Coronary artery (tissue), 2 donors: ENCODE data around the gene S100A13.

Source experiments
- DNase-seq: peaks from one replicate; pipeline ENCODE4 v3.0.0-alpha.2; 2017; ENCODE audit warnings: low spot score
- H3K27ac ChIP-seq, 2 donors: fragments of 200-600 bp; sonication (generic); one replicate each; pipeline ENCODE4 v1.5.1; 2016 to 2019
- H3K4me3 ChIP-seq: fragments of 200-600 bp; sonication (generic); 2 replicates; pipeline ENCODE4 v1.5.1; 2016; ENCODE audit warnings: mild to moderate bottlenecking, moderate library complexity
- TF ChIP-seq, protein P1 (sequence below): fragments of 200-600 bp; sonication (generic); IDR thresholded peaks from one replicate; pipeline ENCODE4 v1.5.1; 2019; ENCODE audit warnings: antibody characterized with exemption

The S100A13 gene

DNA sequence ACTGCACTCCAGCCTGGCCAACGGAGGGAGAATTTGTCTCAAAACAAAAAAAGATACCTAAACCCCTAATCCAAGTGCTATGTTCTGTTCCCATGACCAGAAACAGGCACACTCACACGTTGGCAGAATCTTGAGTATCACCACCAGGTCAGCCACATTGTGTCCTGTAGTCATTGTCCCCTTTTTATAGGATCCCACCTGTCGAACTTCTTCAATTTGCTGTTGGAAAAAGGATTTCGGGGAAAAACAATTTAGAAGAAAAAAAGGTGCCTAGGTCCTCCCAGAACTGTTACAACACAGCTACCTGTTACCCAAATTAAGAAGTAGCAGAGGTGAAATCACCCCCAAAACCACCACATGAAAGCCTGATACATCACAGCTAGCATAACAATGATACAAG, 40.1 kb upstream of the S100A13 start:
- H3K27ac ChIP-seq: no peak overlapping the region
- DNase-seq: no peak
- no peak overlapping the region for H3K4me3 ChIP-seq
- TF ChIP-seq, protein P1, sequence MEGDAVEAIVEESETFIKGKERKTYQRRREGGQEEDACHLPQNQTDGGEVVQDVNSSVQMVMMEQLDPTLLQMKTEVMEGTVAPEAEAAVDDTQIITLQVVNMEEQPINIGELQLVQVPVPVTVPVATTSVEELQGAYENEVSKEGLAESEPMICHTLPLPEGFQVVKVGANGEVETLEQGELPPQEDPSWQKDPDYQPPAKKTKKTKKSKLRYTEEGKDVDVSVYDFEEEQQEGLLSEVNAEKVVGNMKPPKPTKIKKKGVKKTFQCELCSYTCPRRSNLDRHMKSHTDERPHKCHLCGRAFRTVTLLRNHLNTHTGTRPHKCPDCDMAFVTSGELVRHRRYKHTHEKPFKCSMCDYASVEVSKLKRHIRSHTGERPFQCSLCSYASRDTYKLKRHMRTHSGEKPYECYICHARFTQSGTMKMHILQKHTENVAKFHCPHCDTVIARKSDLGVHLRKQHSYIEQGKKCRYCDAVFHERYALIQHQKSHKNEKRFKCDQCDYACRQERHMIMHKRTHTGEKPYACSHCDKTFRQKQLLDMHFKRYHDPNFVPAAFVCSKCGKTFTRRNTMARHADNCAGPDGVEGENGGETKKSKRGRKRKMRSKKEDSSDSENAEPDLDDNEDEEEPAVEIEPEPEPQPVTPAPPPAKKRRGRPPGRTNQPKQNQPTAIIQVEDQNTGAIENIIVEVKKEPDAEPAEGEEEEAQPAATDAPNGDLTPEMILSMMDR: no peak

DNA sequence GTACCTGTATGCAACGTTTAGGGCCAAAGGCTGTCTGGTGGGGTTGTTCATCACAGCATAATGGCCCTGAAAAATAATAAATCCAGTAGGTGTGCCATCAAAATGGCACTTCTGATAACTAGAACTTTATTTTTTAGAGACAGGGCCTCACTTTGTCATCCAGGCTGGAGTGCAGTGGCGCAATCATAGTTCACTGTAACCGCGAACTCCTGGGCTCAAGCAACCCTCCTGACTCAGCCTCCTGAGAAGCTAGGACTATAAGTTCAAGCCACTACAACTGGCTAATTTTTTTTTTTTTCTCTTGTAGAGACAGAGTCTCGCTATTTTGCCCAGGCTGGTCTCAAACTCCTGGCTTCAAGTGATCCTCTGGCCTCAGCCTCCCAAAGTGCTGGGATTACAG, 35.9 kb upstream of the S100A13 start:
- TF ChIP-seq, protein P1: no peak
- Histone ChIP-seq H3K4me3 (no peak overlapping the region), H3K27ac (no peak overlapping the region)
- DNase-seq: no peak

GRCh38 chr1:153662269-153662668, 35.0 kb upstream of the S100A13 start:
- Histone ChIP-seq H3K27ac (no peak overlapping the region), H3K4me3 (no peak overlapping the region)
- TF ChIP-seq, protein P1: no peak
- DNase-seq: no peak

- no peak overlapping the region for H3K4me3 ChIP-seq
- H3K27ac ChIP-seq: no peak overlapping the region
- TF ChIP-seq, protein P1: no peak
- no peak for DNase-seq
Measured at GRCh38 chr1:153661111-153661708, 33.9 kb upstream of the S100A13 start.

DNA sequence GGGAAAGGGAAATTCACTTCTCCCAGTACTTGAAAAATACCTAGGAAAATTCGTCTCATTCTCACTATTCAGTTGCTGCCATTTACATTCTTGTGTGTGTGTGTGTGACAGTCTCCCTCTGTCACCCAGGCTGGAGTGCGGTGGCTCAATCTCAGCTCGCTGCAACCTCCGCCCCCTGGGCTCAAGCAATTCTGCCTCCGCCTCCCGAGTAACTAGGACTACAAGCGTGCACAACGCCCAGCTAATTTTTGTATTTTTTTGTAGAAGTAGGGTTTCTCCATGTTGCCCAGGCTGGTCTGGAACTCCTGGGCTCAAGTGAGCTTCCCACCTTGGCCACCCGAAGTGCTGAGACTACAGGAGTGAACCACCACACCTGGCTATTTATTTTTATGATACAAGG, 32.4 kb upstream of the S100A13 start:
- Histone ChIP-seq H3K27ac (peak overlapping the region; percentile 94 to 97), H3K4me3 (peak overlapping the region; percentile 78)
- DNase-seq: no peak
- TF ChIP-seq, protein P1: no peak

DNA sequence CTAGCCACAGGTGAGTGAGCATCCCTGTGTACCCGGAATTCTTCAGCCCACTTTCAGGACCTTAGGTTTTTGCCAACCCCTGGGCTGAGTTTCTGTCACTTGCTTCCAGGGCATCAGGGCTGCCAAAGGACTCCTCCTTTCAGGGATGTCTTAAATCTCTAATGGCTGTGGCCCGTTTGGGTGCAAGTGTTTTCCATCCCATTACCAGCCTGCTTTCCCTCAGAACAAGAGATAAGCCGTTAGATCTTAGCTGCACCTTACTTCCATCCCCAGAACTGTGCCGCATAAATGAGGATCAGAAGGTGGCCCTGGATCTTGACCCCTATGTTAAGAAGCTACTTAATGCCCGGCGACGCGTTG, 31.9 kb upstream of the S100A13 start:
- DNase-seq: no peak
- H3K27ac ChIP-seq: peak overlapping the region; percentile 94 to 97
- TF ChIP-seq, protein P1: no peak
- H3K4me3 ChIP-seq: peak overlapping the region; percentile 78

DNA sequence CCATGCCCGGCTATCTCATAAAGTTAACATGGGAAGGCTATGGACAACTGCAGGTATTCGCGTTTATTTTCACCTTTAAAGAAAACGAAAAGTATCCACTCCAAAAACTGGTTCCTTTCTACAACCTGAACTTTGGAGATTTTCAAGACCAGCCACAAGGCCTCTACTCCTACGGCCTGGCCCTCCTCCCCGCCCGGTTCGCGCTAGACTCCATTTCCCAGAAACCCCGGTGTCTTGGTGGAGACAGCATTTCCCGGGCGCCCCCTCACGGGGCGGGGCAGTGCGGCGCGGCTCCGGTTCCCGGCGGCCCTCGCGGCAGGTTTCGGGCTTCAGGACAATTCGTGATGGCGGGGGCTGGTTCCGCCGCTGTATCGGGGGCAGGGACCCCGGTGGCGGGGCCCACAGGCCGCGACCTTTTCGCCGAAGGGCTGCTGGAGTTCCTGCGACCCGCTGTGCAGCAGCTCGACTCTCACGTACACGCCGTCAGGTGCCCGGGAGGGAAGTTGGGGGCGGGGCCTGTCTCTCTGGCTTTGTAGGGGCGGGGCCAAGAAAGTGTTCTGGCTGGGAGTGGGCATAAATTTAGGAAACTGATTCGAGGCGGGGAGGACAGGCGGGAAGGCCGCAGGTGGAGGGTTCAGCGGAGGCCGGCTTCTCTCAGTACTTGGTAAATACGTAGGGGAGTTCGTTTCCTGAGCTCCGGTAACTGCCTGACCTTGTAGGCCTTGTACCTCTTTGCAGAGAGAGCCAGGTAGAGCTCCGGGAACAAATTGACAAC, 31.3 kb upstream of the S100A13 start, which contains the start of gene SNAPIN:
Gene SNAPIN (plus strand): TSS at position 304 of the 775 bp plus-strand sequence. CDS start 41 bp downstream, at position 345.
- Histone ChIP-seq H3K27ac (peak within 1 kb of the TSS; percentile 94 to 97), H3K4me3 (peak within 1 kb of the TSS; percentile 78)
- DNase-seq: peak; percentile 96
- TF ChIP-seq, protein P1: no peak
